HepG2 (cell line): ENCODE measurements around the gene NDC1. TPM values are rescaled to one million over a fixed set of nuclear protein-coding genes. Genes with fewer than 3 reads are reported as not detected.

Experiments used
- ATAC-seq: fragments of 200-7000 bp; cut with Tn5 transposase; 3 replicates; pipeline ENCODE4 v1.9.1; 2020; ENCODE audit warnings: mild to moderate bottlenecking, moderate library complexity
- BruUV-seq: library from RNA; stranded (reverse); fragments of 400-500 nt; replicated peaks from 2 replicates; lab custom pipeline; 2021; lab: Mats Ljungman, UMichigan
- CTCF ChIA-PET: fragments of 300-600 bp; formaldehyde crosslinking; extraction: SDS; loops from one replicate; lab custom pipeline; 2021; ENCODE audit warnings: low total read pairs, inconsistent platforms, low intra/inter-chr PET ratio; lab: Yijun Ruan, JAX
- POLR2A ChIA-PET: fragments of 350-600 bp; sonication (Branson Sonifier 250); formaldehyde crosslinking; loops from one replicate; lab custom pipeline; 2020; ENCODE audit warnings: antibody characterized with exemption, inconsistent platforms; lab: Yijun Ruan, JAX
- DNase-seq: peaks from one replicate; pipeline ENCODE4 v3.0.0-alpha.2; 2015; ENCODE audit warnings: low spot score
- FAIRE-seq: peaks from 3 replicates; lab custom pipeline; 2011; peaks lifted over from hg19 to GRCh38; lab: Jason Lieb, UNC
- H2AFZ ChIP-seq: one replicate; pipeline ENCODE4 v1.6.1; 2011; ENCODE audit warnings: low read length, inconsistent platforms
- H3K27ac ChIP-seq: fragments of 300-600 bp; 3 replicates; pipeline ENCODE4 v1.8.0; 2011; ENCODE audit warnings: mixed run types, mild to moderate bottlenecking, mixed read lengths, low read length, inconsistent platforms; ENCODE audit not compliant: insufficient read depth; ENCODE audit errors: extremely low read length
- H3K27me3 ChIP-seq, 2 experiments: fragments of 200-600 bp in 1 of 2; 2 replicates in 1 of 2; 3 replicates in 1 of 2; pipeline versions ENCODE4 v1.6.0 to v1.8.0; 2011; ENCODE audit warnings: low read length in 2 of 2, mild to moderate bottlenecking in 2 of 2, moderate library complexity in 2 of 2, inconsistent platforms in 1 of 2; ENCODE audit not compliant: insufficient read depth in 2 of 2, control insufficient read depth in 1 of 2
- H3K36me3 ChIP-seq, 2 experiments: fragments of 200-600 bp in 1 of 2; replicated peaks in 1 of 2; 2 replicates in 1 of 2; 3 replicates in 1 of 2; pipeline versions ENCODE4 v1.5.1 to v1.8.0; 2011; ENCODE audit warnings: low read length in 2 of 2, inconsistent platforms in 1 of 2; ENCODE audit not compliant: insufficient read depth in 2 of 2, control insufficient read depth in 1 of 2
- H3K4me1 ChIP-seq: 2 replicates; pipeline ENCODE4 v1.5.1; 2012; ENCODE audit warnings: low read length, inconsistent platforms; ENCODE audit not compliant: insufficient read depth
- H3K4me2 ChIP-seq: 2 replicates; pipeline ENCODE4 v1.6.0; 2011; ENCODE audit warnings: low read depth, low read length, inconsistent platforms
- H3K4me3 ChIP-seq, 3 experiments: fragments of 200-600 bp in 1 of 3; sonication (generic), shearing (Covaris generic) in 1 of 3; replicated peaks in 1 of 3; 2 replicates each; pipeline ENCODE4 v1.5.1; 2011 to 2016; ENCODE audit warnings: low read length in 3 of 3, inconsistent platforms in 2 of 3, low read depth in 2 of 3, mild to moderate bottlenecking in 2 of 3, control low read depth in 1 of 3, mixed read lengths in 1 of 3; ENCODE audit not compliant: insufficient read depth in 1 of 3
- H3K79me2 ChIP-seq: one replicate; pipeline ENCODE4 v1.6.1; 2011; ENCODE audit warnings: low read length, inconsistent platforms; ENCODE audit not compliant: insufficient read depth
- H3K9ac ChIP-seq: 2 replicates; pipeline ENCODE4 v1.6.0; 2011; ENCODE audit warnings: mild to moderate bottlenecking, low read depth, low read length, inconsistent platforms; ENCODE audit not compliant: insufficient read depth
- H3K9me3 ChIP-seq: 2 replicates; pipeline ENCODE4 v1.5.1; 2012; ENCODE audit warnings: mild to moderate bottlenecking, low read length
- H4K20me1 ChIP-seq: 2 replicates; pipeline ENCODE4 v1.6.0; 2011; ENCODE audit warnings: inconsistent platforms, mild to moderate bottlenecking, low read length, moderate library complexity; ENCODE audit not compliant: insufficient read depth
- HDAC2 ChIP-seq: sonication (generic); formaldehyde crosslinking; IDR thresholded peaks from 2 replicates; pipeline ENCODE4 v1.4.0; 2020; ENCODE audit warnings: missing genetic modification reagents
- HES4 ChIP-seq: sonication (generic); formaldehyde crosslinking; IDR thresholded peaks from 2 replicates; pipeline ENCODE4 v1.9.0; 2021; ENCODE audit warnings: mild to moderate bottlenecking, missing genetic modification reagents, borderline replicate concordance
- HNRNPUL1 ChIP-seq: fragments of 200-400 bp; formaldehyde crosslinking; IDR thresholded peaks from 2 replicates; pipeline ENCODE4 v1.6.1; 2017; ENCODE audit warnings: low read depth, mild to moderate bottlenecking, low read length, moderate library complexity
- JUN ChIP-seq: sonication (generic); formaldehyde crosslinking; IDR thresholded peaks from 2 replicates; pipeline ENCODE4 v1.4.0; 2020; ENCODE audit warnings: mild to moderate bottlenecking, missing genetic modification reagents
- NFIB ChIP-seq: sonication (generic); formaldehyde crosslinking; IDR thresholded peaks from 2 replicates; pipeline ENCODE4 v1.9.0; 2021; ENCODE audit warnings: missing genetic modification reagents, mild to moderate bottlenecking, borderline replicate concordance
- ZNF343 ChIP-seq: sonication (generic); formaldehyde crosslinking; IDR thresholded peaks from 2 replicates; pipeline ENCODE4 v1.4.0; 2020; ENCODE audit warnings: mild to moderate bottlenecking, missing genetic modification reagents
- ZNF687 ChIP-seq: sonication (generic); formaldehyde crosslinking; IDR thresholded peaks from 2 replicates; pipeline ENCODE4 v1.5.1; 2020; ENCODE audit warnings: mild to moderate bottlenecking, missing genetic modification reagents, moderate library complexity
- ZNF800 ChIP-seq: sonication (generic); formaldehyde crosslinking; IDR thresholded peaks from 2 replicates; pipeline ENCODE4 v1.4.0; 2020; ENCODE audit warnings: missing genetic modification reagents
- ZNF883 ChIP-seq: sonication (generic); formaldehyde crosslinking; IDR thresholded peaks from 2 replicates; pipeline ENCODE4 v1.5.1; 2020; ENCODE audit warnings: mild to moderate bottlenecking, missing genetic modification reagents; ENCODE audit errors: not compliant biosample characterization
- WGBS: methylation state at CpG from one replicate; pipeline ENCODE4 v1.1.6; 2017; ENCODE audit warnings: low lambda C conversion rate; 5-methylcytosine and 5-hydroxymethylcytosine counted together
- in situ Hi-C: cut with HindIII; loops from 2 replicates; pipeline ENCODE4 v1.10.0; 2017; ENCODE audit warnings: low pct_unique_long_range_greater_than_20kb; ENCODE audit not compliant: extremely low pct_ligation_motif_present
- intact Hi-C: fragments of 100-400 bp; cut with micrococcal nuclease; formaldehyde crosslinking; loops from one replicate; pipeline ENCODE4 v1.10.0; 2022; ENCODE audit not compliant: unreplicated experiment
- polyA plus RNA-seq, 8 experiments: library from polyadenylated mRNA; depleted of rRNA in 3 of 8; stranded (reverse) in 7 of 8; unstranded in 1 of 8; fragments of >200 nt; fragmentation: Illumina TruSeq in 4 of 8; extraction: Trizol in 4 of 8; gene quantifications; 2 replicates each; pipeline versions ENCODE4 v1.2.1 to v1.2.3, GENCODE V29; 2011 to 2016; ENCODE audit warnings: low read depth in 4 of 8, missing spikeins in 1 of 8, mixed read lengths in 1 of 8; ENCODE audit not compliant: insufficient read depth in 1 of 8
- total RNA-seq, 5 experiments: library from RNA; depleted of rRNA; stranded (reverse); fragments of >200 nt; fragmentation: Illumina TruSeq; extraction: Trizol; gene quantifications; 2 replicates each; pipeline ENCODE4 v1.2.3, GENCODE V29; 2016; ENCODE audit warnings: low read depth in 1 of 5
- TF ChIP-seq, protein P1 (sequence below): sonication (generic); formaldehyde crosslinking; IDR thresholded peaks from 2 replicates; pipeline ENCODE4 v1.8.0; 2022; ENCODE audit warnings: missing genetic modification reagents, mild to moderate bottlenecking, borderline replicate concordance
- TF ChIP-seq, protein P2 (sequence below): IDR thresholded peaks from 2 replicates; pipeline ENCODE4 v1.6.1; 2016; ENCODE audit warnings: missing compliant biosample characterization, missing genetic modification reagents, borderline replicate concordance

Gene NDC1
- total and polyA plus RNA-seq, 2 of the 13 experiments (the other 11 are each of a cell fraction or from before 2014, with no cell fraction given): 38.1 to 50.9 TPM

- TF ChIP-seq, protein P1, sequence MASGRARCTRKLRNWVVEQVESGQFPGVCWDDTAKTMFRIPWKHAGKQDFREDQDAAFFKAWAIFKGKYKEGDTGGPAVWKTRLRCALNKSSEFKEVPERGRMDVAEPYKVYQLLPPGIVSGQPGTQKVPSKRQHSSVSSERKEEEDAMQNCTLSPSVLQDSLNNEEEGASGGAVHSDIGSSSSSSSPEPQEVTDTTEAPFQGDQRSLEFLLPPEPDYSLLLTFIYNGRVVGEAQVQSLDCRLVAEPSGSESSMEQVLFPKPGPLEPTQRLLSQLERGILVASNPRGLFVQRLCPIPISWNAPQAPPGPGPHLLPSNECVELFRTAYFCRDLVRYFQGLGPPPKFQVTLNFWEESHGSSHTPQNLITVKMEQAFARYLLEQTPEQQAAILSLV (CRISPR knock-in tag): no peak
- TF ChIP-seq, all 625 proteins: peak for 13
These were observed 98.9 kb downstream of the NDC1 start, which contains the start of gene GLIS1 (continued) for GRCh38 chr1:53739109-53739681.

DNA sequence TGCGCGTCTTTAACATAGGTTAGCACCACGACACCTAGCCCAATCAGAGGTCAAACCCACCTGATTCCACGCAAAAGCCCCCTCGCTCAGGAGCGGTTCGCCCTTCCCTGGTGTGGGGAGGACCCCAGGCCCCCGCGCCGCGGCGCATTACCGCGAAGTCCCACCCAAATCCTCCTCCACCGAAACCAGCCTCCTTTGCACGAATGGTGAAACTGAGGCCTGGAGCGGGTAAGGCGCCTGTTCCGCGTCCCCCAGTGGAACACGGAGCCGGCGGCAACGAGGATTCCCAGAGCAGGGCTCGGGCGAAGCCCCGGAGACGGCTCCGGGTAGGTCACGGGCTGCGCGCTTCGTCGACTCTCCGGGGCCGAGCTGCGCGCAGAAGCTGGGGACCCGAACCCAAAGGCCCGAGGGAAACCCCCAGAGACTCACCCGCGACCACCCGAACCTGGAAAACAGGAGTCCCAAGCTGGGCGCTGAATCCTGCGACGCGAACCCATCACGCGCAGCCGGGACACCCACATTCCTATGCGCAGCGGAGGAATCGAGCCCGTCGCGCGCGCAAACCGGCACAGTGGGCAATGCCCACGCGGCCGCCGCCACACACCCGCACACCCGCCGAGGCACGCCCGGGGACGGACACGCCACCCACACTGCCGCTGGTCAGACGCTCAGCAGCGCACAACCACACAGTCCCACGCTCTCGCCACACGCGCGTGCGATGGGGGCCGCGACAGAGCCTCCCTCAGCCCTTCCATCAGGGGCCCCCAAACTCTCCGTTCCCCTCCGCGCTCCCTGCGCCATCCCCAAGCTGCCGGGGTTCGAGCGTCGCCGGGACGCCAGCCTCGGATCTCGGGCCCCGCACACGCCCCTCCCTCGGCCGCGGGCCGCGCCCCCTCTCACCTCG, 99.6 kb downstream of the NDC1 start:
- H3K27ac ChIP-seq: no peak overlapping the region
- no peak overlapping the region for H2AFZ ChIP-seq
- CTCF ChIA-PET: no interaction called here
- H3K79me2 ChIP-seq: no peaks in the 10 kb centered on the region
- peak overlapping the region; percentile 79 for H3K4me2 ChIP-seq
- H3K27me3 ChIP-seq: peaks cover 5 to 63% of the 10 kb centered on the region in 2 experiments
- peaks cover 5% of the 10 kb centered on the region; the same call in 1 of the 2 replicates for H3K9me3 ChIP-seq
- H4K20me1 ChIP-seq: no peaks in the 10 kb centered on the region
- no peak for ATAC-seq
- H3K9ac ChIP-seq: no peak overlapping the region
- BruUV-seq: no TSS peak
- in situ Hi-C loops (no loop called here), intact Hi-C loops (no loop called here)
- H3K4me1 ChIP-seq: peaks cover 22% of the 10 kb centered on the region
- no peak for DNase-seq
- no peaks in the 10 kb centered on the region for H3K36me3 ChIP-seq
- WGBS: 42% methylated on average over 43 of the region's 101 CpGs
- FAIRE-seq: no peak
- POLR2A ChIA-PET: no interaction called here
- peak overlapping the region in 2 of 3 experiments; percentile 58 to 68; a peak in 3 of 6 replicates for H3K4me3 ChIP-seq
- TF ChIP-seq ZNF883 (CRISPR knock-in tag): peak; percentile 41
- no peak for TF ChIP-seq HNRNPUL1
- 0 out of 2 replicates have a peak, but pooled peaks have one; percentile 51 for TF ChIP-seq ZNF800 (CRISPR knock-in tag)
- TF ChIP-seq ZNF343 (CRISPR knock-in tag): 0 out of 2 replicates have a peak, but pooled peaks have one; percentile 18
- no peak for TF ChIP-seq NFIB
- peak; percentile 44; the same call in 1 of the 2 replicates for TF ChIP-seq ZNF687 (CRISPR knock-in tag)
- no peak for TF ChIP-seq JUN
- TF ChIP-seq, protein P2, sequence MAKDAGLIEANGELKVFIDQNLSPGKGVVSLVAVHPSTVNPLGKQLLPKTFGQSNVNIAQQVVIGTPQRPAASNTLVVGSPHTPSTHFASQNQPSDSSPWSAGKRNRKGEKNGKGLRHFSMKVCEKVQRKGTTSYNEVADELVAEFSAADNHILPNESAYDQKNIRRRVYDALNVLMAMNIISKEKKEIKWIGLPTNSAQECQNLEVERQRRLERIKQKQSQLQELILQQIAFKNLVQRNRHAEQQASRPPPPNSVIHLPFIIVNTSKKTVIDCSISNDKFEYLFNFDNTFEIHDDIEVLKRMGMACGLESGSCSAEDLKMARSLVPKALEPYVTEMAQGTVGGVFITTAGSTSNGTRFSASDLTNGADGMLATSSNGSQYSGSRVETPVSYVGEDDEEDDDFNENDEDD (CRISPR knock-in tag): no peak
- TF ChIP-seq HDAC2: no peak
- 0 out of 2 replicates have a peak, but pooled peaks have one; percentile 34 for TF ChIP-seq HES4 (CRISPR knock-in tag)
